SH-SY5Y (cell line): ENCODE measurements around the gene PPFIA1.

Experiments
- GATA2 ChIP-seq: IDR thresholded peaks from 2 replicates; pipeline ENCODE4 v1.6.1; 2011; ENCODE audit warnings: mild to moderate bottlenecking, low read depth, low read length
- GATA3 ChIP-seq: IDR thresholded peaks from 2 replicates; pipeline ENCODE4 v1.6.1; 2011; ENCODE audit warnings: low read depth, mild to moderate bottlenecking, low read length, moderate library complexity

The PPFIA1 gene

DNA sequence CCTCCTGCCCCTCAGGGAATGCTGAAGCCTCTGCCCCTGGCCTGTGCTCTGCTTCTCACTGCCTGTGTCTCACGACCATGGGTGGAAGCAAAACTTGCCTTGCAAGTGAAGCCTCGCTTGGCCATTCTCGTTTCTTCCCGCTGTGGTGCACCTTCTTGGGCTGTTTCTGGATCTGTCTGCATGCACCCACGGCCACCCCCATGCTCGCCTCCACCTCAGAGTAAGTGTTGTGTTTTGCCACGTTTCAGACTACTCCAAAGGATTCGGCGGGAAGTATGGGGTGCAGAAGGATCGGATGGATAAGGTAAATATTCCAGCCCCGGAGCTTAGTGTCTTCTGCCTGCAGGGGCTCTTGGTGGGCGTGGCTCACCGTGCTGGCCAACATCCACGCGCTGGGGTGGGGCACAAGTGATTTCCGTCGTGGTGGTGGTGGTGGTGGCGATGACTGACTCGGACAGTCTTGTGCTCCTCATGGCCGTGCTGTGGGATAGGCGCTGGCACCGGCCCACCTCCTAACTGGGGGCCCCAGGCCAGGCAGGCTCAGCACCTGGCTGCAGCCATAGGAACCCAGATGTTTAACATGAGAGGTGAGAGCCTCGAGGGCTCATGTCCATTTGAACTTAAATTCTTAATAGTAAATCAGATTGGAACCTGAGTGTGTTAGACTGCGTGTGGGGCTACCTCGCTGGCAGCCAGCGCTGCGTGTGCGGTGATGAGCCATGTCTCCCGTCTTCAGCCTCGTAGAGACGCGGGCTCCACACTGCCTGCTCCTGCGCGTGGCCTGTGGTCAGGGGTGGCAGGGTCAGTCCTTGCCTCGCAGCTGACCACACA lies 152.4 kb downstream of the PPFIA1 start:
- no peak for TF ChIP-seq GATA2
- TF ChIP-seq GATA3: no peak

DNA sequence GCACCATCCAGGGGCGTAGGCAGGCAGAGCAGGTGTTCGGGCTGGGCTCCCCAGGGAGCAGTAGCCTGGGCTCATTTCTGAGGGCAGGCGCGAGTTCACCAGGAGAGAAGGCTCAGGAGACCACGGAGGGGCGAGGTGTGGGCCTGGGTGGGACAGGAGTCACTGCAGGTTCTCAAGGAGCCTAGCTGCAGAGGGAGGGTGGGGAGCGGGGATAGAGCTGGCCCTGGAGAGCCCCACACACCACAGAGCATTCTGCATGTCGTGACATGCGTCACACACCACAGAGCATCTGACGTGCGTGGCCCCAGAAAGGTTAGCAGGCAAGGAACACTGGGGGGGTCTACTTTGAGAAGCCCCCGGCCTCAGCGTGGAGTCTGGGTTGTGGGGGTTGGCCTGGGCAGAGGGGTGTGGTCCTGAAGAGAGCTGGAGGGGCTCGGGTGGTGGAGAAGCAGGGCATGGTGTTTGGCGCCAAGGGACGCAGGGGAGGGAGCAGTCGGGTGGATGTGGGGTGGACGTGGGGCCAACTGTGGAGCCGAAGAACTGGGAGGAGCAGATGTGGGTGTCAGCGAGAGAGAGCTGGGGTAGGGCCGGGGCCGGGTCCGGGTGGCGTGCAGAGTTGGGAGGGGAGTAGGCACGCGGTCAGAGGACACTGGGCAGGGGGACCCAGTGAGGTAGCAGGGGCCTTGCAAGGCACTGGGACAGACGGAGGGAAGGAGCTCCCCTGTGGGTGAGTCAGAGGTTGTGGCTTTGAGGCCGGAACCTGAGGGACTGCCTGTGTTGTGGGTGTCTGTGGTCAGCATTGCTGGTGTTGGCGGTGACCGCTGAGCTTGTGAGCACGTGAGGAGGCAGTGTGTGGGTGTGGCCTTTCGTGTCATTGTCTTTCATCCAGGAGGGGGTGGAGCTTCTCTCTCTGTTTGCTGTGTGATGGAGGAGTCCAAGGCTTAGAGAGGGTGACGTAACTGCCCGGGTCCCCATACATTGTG lies 153.3 kb downstream of the PPFIA1 start:
- TF ChIP-seq GATA3: no peak
- TF ChIP-seq GATA2: no peak

DNA sequence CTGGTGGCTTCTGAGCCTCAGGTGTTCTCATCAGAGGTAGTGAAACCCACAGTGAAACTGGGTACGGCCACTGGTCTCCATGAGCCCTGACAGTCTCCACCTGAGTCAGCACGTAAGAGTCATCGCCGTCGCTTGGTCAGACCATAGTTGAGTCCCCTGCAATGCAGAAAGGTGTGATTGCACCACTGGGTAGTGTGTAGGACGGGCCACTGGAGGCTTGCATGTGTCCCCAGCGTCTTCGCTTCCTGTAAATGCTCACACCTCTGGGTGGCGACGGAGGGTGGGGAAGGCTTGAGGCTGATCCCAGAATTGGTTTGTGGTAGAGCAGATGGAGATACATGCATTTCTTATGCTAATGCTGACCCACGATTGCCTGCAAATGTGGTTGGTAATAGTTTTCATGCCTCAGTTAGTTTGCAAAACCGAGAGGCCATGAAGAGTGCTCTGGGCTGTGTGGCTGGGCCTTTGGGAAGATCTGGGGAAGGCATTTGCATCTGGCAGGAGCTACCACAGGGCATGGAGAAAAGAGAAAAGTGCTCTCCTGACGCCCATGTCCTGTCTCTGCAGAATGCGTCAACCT lies 154.4 kb downstream of the PPFIA1 start:
- TF ChIP-seq GATA2 (no peak), GATA3 (no peak)

DNA sequence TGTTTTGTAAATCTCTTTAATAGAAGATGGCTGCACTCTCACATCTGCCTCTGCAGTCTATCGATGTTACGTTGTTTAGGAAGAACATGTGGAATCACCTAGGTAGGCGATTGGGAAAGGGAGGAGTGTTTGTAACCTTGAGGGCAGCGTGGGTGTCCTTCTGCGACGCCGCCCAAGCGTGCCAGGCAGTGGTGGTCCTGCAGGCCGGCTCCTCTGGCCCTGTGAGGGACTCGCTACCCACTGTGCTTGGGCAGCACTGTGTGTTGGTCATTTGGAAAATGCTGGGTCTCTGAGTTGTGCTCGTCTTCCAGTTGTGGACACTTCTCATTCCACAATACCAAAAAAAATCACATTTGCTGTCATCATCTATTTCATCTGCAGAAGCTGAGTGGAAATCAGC lies 156.9 kb downstream of the PPFIA1 start:
- no peak for TF ChIP-seq GATA3
- no peak for TF ChIP-seq GATA2

DNA sequence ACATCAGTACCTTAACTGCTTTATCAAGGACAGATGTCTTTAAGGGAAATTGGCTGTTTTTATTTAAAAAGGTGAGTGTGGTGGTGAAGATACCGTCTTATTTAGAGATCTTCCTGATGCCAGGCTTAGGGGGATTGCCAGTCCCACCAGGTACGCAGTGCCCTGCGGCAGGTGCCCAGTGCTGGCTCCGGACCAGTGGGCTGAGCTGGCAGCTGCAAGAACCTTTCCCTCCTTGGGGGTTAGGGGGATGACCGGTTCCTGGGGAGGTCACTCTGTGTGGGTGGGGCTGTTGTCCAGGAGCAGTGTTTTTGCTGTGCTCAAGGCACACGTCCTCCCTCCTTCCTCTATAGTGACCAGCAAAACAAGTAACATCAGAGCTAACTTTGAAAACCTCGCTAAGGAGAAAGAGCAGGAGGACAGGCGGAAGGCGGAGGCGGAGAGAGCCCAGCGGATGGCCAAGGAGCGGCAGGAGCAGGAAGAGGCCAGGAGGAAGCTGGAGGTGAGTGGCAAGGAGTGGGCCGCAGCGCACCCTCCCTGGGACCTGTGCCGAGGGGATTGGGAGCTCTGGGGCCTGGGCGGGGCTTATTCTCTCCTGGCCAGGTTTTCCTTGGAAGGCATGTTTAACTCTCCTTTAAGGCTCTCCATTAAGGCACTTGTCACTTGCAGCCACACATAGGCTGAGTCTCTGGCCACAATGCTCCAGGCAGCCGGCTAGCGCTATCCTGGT lies 158.4 kb downstream of the PPFIA1 start:
- TF ChIP-seq GATA3 (no peak), GATA2 (no peak)

DNA sequence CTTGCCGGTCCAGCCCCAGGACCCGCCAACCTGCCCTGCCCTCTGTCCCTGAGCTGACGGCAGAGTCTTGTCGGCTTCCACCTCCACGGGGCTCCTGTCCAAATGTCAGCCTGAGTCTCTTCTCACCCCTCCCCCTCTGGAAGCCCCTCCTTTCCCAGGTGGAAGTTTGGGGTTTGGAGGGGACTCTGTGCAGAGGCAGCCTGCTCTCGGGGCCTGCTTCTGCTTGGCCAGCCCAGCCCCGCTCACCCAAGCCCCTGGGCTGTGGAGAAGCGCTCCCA lies 158.9 kb downstream of the PPFIA1 start:
- TF ChIP-seq GATA3 (no peak), GATA2 (no peak)

DNA sequence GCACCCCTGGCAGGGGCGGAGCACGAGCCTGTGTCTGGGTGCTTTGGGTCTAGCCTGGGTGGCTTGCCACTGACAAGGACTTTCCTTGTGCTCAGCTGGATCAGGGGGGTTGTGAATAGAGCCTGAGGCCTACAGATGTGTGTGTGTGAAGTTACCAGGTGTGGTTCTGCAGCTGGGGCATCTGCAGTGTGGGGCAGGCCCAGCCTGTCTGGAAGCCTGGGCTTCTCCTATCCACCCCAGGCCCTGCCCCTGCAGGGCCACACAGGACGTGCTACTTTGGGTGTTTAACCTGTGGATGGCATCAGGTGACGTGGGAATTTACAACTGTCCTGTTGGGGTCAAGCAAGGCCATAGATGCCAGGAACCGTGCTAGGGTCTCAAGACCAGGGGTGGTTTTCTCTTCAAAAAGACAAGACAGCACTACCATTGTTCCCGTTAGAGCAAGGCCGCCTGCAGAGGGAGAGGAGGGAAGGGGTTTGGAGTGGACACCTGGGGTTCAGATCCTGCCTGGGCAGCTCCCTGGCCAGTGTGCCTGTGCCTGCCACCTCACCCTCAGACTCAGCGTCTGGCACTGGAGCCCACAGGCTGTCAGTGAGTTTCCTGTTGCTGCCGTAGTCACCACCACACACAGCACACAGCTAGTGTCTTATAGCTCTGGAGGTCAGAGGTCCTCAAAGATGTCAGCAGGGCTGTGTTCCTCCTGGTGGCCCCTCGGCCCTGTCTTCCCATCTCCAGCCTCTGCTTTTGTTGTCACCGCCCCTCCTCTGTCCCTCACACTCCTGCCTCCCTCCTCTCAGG lies 159.4 kb downstream of the PPFIA1 start:
- no peak for TF ChIP-seq GATA3
- TF ChIP-seq GATA2: no peak

DNA sequence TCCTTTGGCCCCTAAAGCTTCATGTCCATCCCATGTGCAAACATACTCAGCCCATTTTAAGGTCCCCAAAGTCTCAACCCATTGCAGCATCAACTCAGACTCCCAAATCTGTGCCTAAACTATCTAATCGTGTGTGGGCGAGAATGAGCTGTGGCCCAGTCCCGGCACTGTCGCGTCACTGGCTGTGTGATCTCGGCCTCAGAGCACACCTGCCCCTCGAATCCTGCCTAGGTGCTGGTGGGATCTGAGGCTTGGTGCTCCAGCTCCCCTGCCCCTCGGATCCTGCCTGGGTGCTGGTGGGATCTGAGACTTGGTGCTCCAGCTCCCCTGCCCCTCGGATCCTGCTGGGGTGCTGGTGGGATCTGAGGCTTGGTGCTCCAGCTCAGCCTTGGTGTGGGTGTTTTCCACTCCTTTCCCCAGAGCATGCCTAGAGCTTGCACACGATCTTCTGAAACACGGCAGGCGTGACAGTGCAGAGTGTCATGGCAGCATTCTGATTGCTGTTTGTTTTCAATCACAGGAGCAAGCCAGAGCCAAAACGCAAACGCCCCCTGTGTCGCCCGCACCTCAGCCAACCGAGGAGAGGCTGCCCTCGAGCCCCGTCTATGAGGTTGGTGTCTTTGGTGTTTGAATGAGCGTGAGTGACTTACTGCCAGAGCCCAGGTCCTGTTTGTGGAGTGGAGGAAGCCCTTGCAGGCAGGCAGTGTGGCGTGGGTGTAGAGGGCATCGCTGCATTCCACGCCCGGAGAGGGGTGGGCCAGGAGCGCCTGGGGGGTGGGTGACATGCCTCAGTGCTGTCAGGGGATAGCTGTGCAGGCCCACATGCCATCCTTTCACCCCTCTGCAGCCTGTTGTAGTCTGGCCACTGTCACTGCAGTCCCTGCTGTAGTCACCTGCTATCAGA lies 160.4 kb downstream of the PPFIA1 start:
- TF ChIP-seq GATA3 (no peak), GATA2 (no peak)

DNA sequence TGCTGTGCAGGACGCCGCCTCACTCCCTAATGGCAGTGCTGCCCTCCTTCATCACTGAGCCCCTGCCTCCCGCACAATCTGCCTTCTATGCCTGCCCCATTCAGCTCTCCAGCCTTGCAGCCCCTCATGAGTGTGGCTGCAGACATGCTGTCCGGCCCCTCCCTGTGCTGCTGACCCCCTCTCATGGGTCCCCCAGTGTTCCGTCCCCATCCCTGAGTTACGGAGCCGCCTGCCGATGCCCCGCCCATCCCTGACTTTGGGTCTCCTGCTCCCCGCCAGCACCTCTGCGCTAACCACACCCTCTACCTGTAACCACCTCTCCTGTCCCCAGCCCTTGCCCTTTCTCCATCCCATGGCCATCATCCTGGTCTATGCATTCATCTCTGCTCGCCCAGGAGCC lies 161.1 kb downstream of the PPFIA1 start:
- no peak for TF ChIP-seq GATA2
- no peak for TF ChIP-seq GATA3

DNA sequence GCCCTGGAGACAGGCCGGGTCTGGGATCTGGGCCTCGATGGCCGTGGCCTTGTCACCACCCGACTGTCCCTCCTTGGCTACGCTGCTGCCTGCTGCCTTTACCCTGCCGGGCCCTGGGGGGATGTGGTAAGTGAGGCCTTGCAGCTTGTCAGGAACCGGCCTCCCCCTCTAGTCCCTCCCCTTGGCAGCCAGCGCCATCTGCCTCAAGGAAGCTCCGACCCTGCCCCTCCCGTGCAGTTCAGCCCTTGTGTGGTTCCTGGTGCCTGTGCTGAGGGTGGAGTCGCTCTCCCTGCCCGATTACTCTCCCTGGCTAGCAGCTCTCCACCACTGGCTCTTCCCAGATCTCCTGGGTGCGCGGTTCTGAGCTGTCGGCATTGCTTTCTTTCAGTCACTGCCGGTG lies 161.6 kb downstream of the PPFIA1 start:
- TF ChIP-seq GATA2 (no peak), GATA3 (no peak)

DNA sequence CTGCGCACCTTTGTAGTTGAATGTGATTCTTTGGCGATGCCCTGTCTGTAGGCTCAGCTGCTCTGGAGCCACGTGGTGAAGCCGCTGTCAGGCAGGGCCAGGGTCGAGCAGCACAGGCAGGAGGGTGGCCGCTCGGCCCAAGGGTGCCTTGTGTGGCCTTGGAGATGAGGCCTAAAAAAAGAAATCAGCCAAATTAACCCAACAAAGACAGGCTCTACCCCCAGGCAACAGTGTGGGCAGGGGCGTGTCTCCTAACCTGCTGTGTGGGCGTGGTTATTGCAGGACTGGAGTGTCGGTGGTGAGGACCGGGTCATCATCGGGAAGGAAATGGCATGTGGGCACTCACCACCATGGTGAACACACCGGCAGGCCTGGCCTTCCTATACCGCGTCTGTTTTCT lies 162.1 kb downstream of the PPFIA1 start:
- no peak for TF ChIP-seq GATA2
- no peak for TF ChIP-seq GATA3

DNA sequence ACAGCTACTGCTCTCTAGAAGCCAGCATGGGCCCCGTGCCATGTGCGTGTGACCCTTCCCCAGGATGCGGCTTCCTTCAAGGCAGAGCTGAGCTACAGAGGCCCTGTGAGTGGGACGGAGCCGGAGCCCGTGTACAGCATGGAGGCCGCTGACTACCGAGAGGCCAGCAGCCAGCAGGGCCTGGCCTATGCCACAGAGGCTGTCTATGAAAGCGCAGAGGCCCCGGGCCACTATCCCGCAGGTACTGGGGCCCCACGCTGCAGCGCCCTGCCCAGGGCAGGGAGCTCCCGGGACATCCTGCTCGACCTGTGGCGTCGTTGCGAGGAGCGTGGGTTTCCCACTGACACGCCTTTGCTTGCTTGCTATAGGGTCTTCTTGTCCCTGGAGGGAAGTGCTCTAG lies 162.5 kb downstream of the PPFIA1 start:
- TF ChIP-seq GATA3 (no peak), GATA2 (no peak)
